HEK293T (cell line): Measurements from ENCODE around the gene CD69.

Source experiments
- BHLHE40 ChIP-seq: fragments of 450-650 bp; IDR thresholded peaks from 2 replicates; pipeline ENCODE4 v1.6.1; 2016; ENCODE audit warnings: mild to moderate bottlenecking, moderate library complexity, borderline replicate concordance
- CTBP1 ChIP-seq: fragments of 450-650 bp; IDR thresholded peaks from 2 replicates; pipeline ENCODE4 v1.6.1; 2016; ENCODE audit warnings: borderline replicate concordance
- ELF4 ChIP-seq: fragments of 450-650 bp; IDR thresholded peaks from 2 replicates; pipeline ENCODE4 v1.6.1; 2017; ENCODE audit warnings: antibody characterized with exemption
- FOXA1 ChIP-seq: fragments of 450-650 bp; IDR thresholded peaks from 2 replicates; pipeline ENCODE4 v1.6.1; 2016; ENCODE audit warnings: mild to moderate bottlenecking
- FOXM1 ChIP-seq: fragments of 450-650 bp; IDR thresholded peaks from 2 replicates; pipeline ENCODE4 v1.6.1; 2017; ENCODE audit warnings: mild to moderate bottlenecking, borderline replicate concordance
- HDGF ChIP-seq: fragments of 450-650 bp; IDR thresholded peaks from 2 replicates; pipeline ENCODE4 v1.6.1; 2017; ENCODE audit warnings: antibody characterized with exemption, borderline replicate concordance
- NFRKB ChIP-seq: fragments of 450-650 bp; IDR thresholded peaks from 2 replicates; pipeline ENCODE4 v1.6.1; 2016; ENCODE audit warnings: mild to moderate bottlenecking, moderate library complexity
- PKNOX1 ChIP-seq: fragments of 450-650 bp; IDR thresholded peaks from 2 replicates; pipeline ENCODE4 v1.6.1; 2016
- SP1 ChIP-seq: fragments of 450-650 bp; IDR thresholded peaks from 2 replicates; pipeline ENCODE4 v1.6.1; 2017
- TARDBP ChIP-seq: fragments of 450-650 bp; IDR thresholded peaks from 2 replicates; pipeline ENCODE4 v1.6.1; 2016
- ZNF384 ChIP-seq: fragments of 450-650 bp; IDR thresholded peaks from 2 replicates; pipeline ENCODE4 v1.6.1; 2016

- TF ChIP-seq FOXA1 (no peak), NFRKB (no peak), PKNOX1 (no peak), BHLHE40 (no peak), ELF4 (no peak), CTBP1 (no peak), SP1 (no peak), ZNF384 (no peak), TARDBP (no peak), FOXM1 (no peak), HDGF (no peak)
These were observed 33.9 kb upstream of the CD69 start for GRCh38 chr12:9794484-9795093.
